SK-N-SH (cell line): ENCODE measurements around the gene LRTM1. TPM values are rescaled to one million over a fixed set of nuclear protein-coding genes. Genes with fewer than 3 reads are reported as not detected.

ENCODE experiments used
- CTCF ChIA-PET: fragments of 300-600, 350-600 bp; formaldehyde crosslinking; extraction: SDS; loops from one replicate; lab custom pipeline; 2021; lab: Yijun Ruan, JAX
- POLR2A ChIA-PET: fragments of 350-600 bp; sonication (Branson Sonifier 250); formaldehyde crosslinking; extraction: SDS; loops from one replicate; lab custom pipeline; 2020; ENCODE audit warnings: antibody characterized with exemption, inconsistent platforms; lab: Yijun Ruan, JAX
- DNase-seq: peaks from one replicate; pipeline ENCODE4 v3.0.0; 2012
- H2AFZ ChIP-seq: fragments of 200-600 bp; sonication (generic); 2 replicates; pipeline ENCODE4 v1.8.1; 2016; ENCODE audit warnings: antibody characterized with exemption, mild to moderate bottlenecking, low read depth
- H3F3A ChIP-seq: fragments of 200-600 bp; sonication (generic); replicated peaks from 2 replicates; pipeline ENCODE3; 2016; ENCODE audit warnings: antibody characterized with exemption, mild to moderate bottlenecking; ENCODE audit not compliant: insufficient read depth
- H3K27ac ChIP-seq, 2 experiments: fragments of 200-500 bp in 1 of 2; fragments of 200-600 bp in 1 of 2; sonication (Bioruptor generic) in 1 of 2; sonication (generic), shearing (Covaris generic) in 1 of 2; 2 replicates each; pipeline versions ENCODE4 v1.5.1 to v1.6.1; 2014 to 2016; ENCODE audit warnings: low read depth in 2 of 2, inconsistent platforms in 1 of 2, low read length in 1 of 2, mild to moderate bottlenecking in 1 of 2, mixed read lengths in 1 of 2
- H3K27me3 ChIP-seq: fragments of 200-600 bp; sonication (generic), shearing (Covaris generic); 2 replicates; pipeline ENCODE4 v1.6.1; 2016; ENCODE audit warnings: mixed run types; ENCODE audit not compliant: insufficient read depth
- H3K36me3 ChIP-seq, 2 experiments: fragments of 200-500 bp in 1 of 2; fragments of 200-600 bp in 1 of 2; sonication (Bioruptor generic) in 1 of 2; sonication (generic) in 1 of 2; replicated peaks in 1 of 2; 2 replicates each; pipeline versions ENCODE3 to v1.5.1; 2014 to 2016; ENCODE audit warnings: low read length in 1 of 2, mild to moderate bottlenecking in 1 of 2; ENCODE audit not compliant: insufficient read depth in 2 of 2, control insufficient read depth in 1 of 2
- H3K4me1 ChIP-seq, 2 experiments: fragments of 200-500 bp in 1 of 2; fragments of 200-600 bp in 1 of 2; sonication (Bioruptor generic) in 1 of 2; sonication (generic), shearing (Covaris generic) in 1 of 2; 2 replicates each; pipeline versions ENCODE4 v1.5.1 to v1.6.1; 2014 to 2016; ENCODE audit warnings: low read depth in 1 of 2, low read length in 1 of 2, mixed run types in 1 of 2; ENCODE audit not compliant: insufficient read depth in 2 of 2, control insufficient read depth in 1 of 2
- H3K4me2 ChIP-seq: fragments of 200-600 bp; sonication (generic), shearing (Covaris generic); 2 replicates; pipeline ENCODE4 v1.6.1; 2017; ENCODE audit warnings: mixed run types
- H3K4me3 ChIP-seq, 2 experiments: fragments of 200-500 bp in 1 of 2; fragments of 200-600 bp in 1 of 2; sonication (Bioruptor generic) in 1 of 2; sonication (generic), shearing (Covaris generic) in 1 of 2; 2 replicates each; pipeline versions ENCODE4 v1.5.1 to v1.8.1; 2014 to 2016; ENCODE audit warnings: low read depth in 2 of 2, inconsistent platforms in 1 of 2, low read length in 1 of 2, mild to moderate bottlenecking in 1 of 2, mixed read lengths in 1 of 2, moderate library complexity in 1 of 2
- H3K79me2 ChIP-seq: fragments of 200-600 bp; sonication (generic); 2 replicates; pipeline ENCODE4 v1.8.1; 2017; ENCODE audit warnings: mild to moderate bottlenecking; ENCODE audit not compliant: insufficient read depth
- H3K9ac ChIP-seq: fragments of 200-600 bp; sonication (generic); 2 replicates; pipeline ENCODE4 v1.6.1; 2017; ENCODE audit warnings: mixed run types
- H3K9me2 ChIP-seq: fragments of 200-600 bp; sonication (generic); 2 replicates; pipeline ENCODE4 v1.6.1; 2017; ENCODE audit warnings: mixed run types
- H3K9me3 ChIP-seq: fragments of 200-600 bp; sonication (generic); 2 replicates; pipeline ENCODE4 v1.6.1; 2017; ENCODE audit warnings: mixed run types, mild to moderate bottlenecking, moderate library complexity
- H4K20me1 ChIP-seq: fragments of 200-600 bp; sonication (generic); 2 replicates; pipeline ENCODE4 v1.6.1; 2017; ENCODE audit warnings: mild to moderate bottlenecking, mixed run types; ENCODE audit not compliant: insufficient read depth
- CHD2 ChIP-seq: fragments of 150-350 bp; IDR thresholded peaks from 2 replicates; pipeline ENCODE4 v1.6.1; 2018; ENCODE audit warnings: low read length; ENCODE audit not compliant: partially characterized antibody
- CTCF ChIP-seq: fragments of 200-600 bp; sonication (generic); IDR thresholded peaks from 2 replicates; pipeline ENCODE4 v1.6.1; 2017; ENCODE audit warnings: antibody characterized with exemption, mild to moderate bottlenecking, moderate library complexity
- ELF1 ChIP-seq: IDR thresholded peaks from 2 replicates; pipeline ENCODE4 v1.4.0; 2012
- EZH2phosphoT487 ChIP-seq: fragments of 200-600 bp; sonication (generic); IDR thresholded peaks from 2 replicates; pipeline ENCODE4 v1.6.1; 2017; ENCODE audit warnings: low read depth, mixed run types, mild to moderate bottlenecking, antibody characterized with exemption, moderate library complexity, borderline replicate concordance
- FOSL2 ChIP-seq: IDR thresholded peaks from 2 replicates; pipeline ENCODE4 v1.4.0; 2012; ENCODE audit warnings: low read depth, mild to moderate bottlenecking, moderate library complexity, borderline replicate concordance
- FOXM1 ChIP-seq: IDR thresholded peaks from 2 replicates; pipeline ENCODE4 v1.4.0; 2012; ENCODE audit warnings: low read depth, mild to moderate bottlenecking
- GABPA ChIP-seq: IDR thresholded peaks from 2 replicates; pipeline ENCODE4 v1.4.0; 2012; ENCODE audit warnings: low read depth, mild to moderate bottlenecking
- GATA2 ChIP-seq: sonication (generic); formaldehyde crosslinking; IDR thresholded peaks from 2 replicates; pipeline ENCODE4 v1.5.0; 2020; ENCODE audit warnings: mild to moderate bottlenecking, missing genetic modification reagents
- MAX ChIP-seq: IDR thresholded peaks from 2 replicates; pipeline ENCODE4 v1.4.0; 2012; ENCODE audit warnings: low read depth
- MXI1 ChIP-seq: IDR thresholded peaks from 2 replicates; pipeline ENCODE4 v1.6.1; 2012; ENCODE audit warnings: mild to moderate bottlenecking, low read depth, low read length, improper control_type of control experiment
- NFIC ChIP-seq: IDR thresholded peaks from 2 replicates; pipeline ENCODE4 v1.4.0; 2012; ENCODE audit warnings: borderline replicate concordance
- NRF1 ChIP-seq: IDR thresholded peaks from 2 replicates; pipeline ENCODE4 v1.6.1; 2012; ENCODE audit warnings: low read depth, mild to moderate bottlenecking, low read length
- PBX3 ChIP-seq: IDR thresholded peaks from 2 replicates; pipeline ENCODE4; 2012
- RAD21 ChIP-seq: IDR thresholded peaks from 2 replicates; pipeline ENCODE4 v1.6.1; 2012; ENCODE audit warnings: mild to moderate bottlenecking, low read length
- RCOR1 ChIP-seq: fragments of 150-350 bp; IDR thresholded peaks from 2 replicates; pipeline ENCODE4 v1.6.1; 2017; ENCODE audit warnings: antibody characterized with exemption, low read length
- REST ChIP-seq: IDR thresholded peaks from 2 replicates; pipeline ENCODE4 v1.6.1; 2012; ENCODE audit warnings: mild to moderate bottlenecking, low read depth, low read length, moderate library complexity
- TAF1 ChIP-seq: IDR thresholded peaks from 2 replicates; pipeline ENCODE4 v1.6.1; 2012; ENCODE audit warnings: low read depth, mild to moderate bottlenecking, low read length, moderate library complexity, borderline replicate concordance
- TEAD4 ChIP-seq: IDR thresholded peaks from 2 replicates; pipeline ENCODE4 v1.4.0; 2012; ENCODE audit warnings: mild to moderate bottlenecking, borderline replicate concordance; ENCODE audit not compliant: insufficient read depth
- WGBS: methylation state at CpG from one replicate; pipeline ENCODE4 v1.1.6; 2017; ENCODE audit warnings: low lambda C conversion rate; 5-methylcytosine and 5-hydroxymethylcytosine counted together
- polyA plus RNA-seq, 3 experiments: library from polyadenylated mRNA; depleted of rRNA; stranded (reverse); fragments of >200 nt; gene quantifications; 2 replicates each; pipeline ENCODE4 v1.2.3, GENCODE V29; 2012

LRTM1 gene
- polyA plus RNA-seq, 1 of the 3 experiments (the other 2 are of a cell fraction): 0.03 TPM

- TF ChIP-seq MAX: no peak
- TF ChIP-seq TAF1: no peak
- TF ChIP-seq NRF1: no peak
- TF ChIP-seq FOXM1: no peak
- no peak for TF ChIP-seq EZH2phosphoT487
- no peak for TF ChIP-seq GABPA
Measured at GRCh38 chr3:54969652-54970051, 41.8 kb upstream of the LRTM1 start (continued).

GRCh38 chr3:54968546-54969172 lies 40.8 kb upstream of the LRTM1 start:
- no peak overlapping the region for H3K4me3 ChIP-seq
- CTCF ChIA-PET: interaction anchor here (0.7 kb wide), 1 partner anchor 769 kb away, joined by 3 read pairs; no protein-coding TSS in a partner anchor
- peaks cover 0 to 27% of the 10 kb centered on the region in 2 experiments; a peak in 3 of 4 replicates for H3K4me1 ChIP-seq

More at GRCh38 chr3:54968546-54969172, 40.8 kb upstream of the LRTM1 start:
- Histone ChIP-seq H3F3A (peaks cover 24% of the 10 kb centered on the region), H3K4me2 (0 out of 2 replicates have a peak overlapping the region, but pooled peaks have one; percentile 17), H3K27ac (peak overlapping the region in 1 of 2 experiments; percentile 82; a peak in 2 of 4 replicates), H3K27me3 (no peaks in the 10 kb centered on the region), H3K9me3 (no peaks in the 10 kb centered on the region), H2AFZ (no peak overlapping the region), H3K9me2 (no peaks in the 10 kb centered on the region), H4K20me1 (no peaks in the 10 kb centered on the region), H3K79me2 (no peaks in the 10 kb centered on the region), H3K9ac (peak overlapping the region; percentile 37; the same call in 1 of the 2 replicates), H3K36me3 (no peaks in the 10 kb centered on the region)
- TF ChIP-seq FOSL2 (no peak), TEAD4 (no peak), PBX3 (no peak; the same call in 1 of the 2 replicates), CTCF (no peak), EZH2phosphoT487 (no peak), ELF1 (no peak), MXI1 (no peak), GABPA (no peak), RCOR1 (no peak), REST (no peak), RAD21 (no peak), NFIC (no peak), GATA2 (no peak), CHD2 (no peak), NRF1 (no peak)
- no peak for DNase-seq
- POLR2A ChIA-PET: no interaction called here
- WGBS: 80% methylated on average over 5 of the region's 5 CpGs
